ENCODE measurements around the gene SSX2IP.
"Not testable (repeated sequence)": the region's sequence is repeated elsewhere in the genome, so short reads cannot be mapped to it uniquely, and the experiment has no call there.

The SSX2IP gene

DNA sequence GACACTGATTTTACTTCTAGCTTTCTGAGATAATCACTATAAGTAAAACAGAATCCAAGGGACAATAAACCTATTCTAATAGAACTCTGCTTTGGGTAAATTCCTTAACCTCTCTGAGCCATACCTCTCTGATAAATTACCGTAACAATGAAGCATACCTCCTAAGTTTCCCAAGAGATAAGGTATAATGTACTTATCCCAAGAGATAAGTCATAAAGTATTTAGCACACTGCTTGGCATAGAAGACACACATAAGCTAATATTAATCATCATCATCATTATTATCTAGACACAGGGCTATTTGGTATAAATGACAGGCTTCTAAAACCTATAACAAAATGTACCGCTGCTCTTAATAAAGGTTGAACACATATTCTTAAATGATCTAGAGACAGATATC lies 16.2 kb downstream of the SSX2IP start:
- DNase-seq: no peak

DNA sequence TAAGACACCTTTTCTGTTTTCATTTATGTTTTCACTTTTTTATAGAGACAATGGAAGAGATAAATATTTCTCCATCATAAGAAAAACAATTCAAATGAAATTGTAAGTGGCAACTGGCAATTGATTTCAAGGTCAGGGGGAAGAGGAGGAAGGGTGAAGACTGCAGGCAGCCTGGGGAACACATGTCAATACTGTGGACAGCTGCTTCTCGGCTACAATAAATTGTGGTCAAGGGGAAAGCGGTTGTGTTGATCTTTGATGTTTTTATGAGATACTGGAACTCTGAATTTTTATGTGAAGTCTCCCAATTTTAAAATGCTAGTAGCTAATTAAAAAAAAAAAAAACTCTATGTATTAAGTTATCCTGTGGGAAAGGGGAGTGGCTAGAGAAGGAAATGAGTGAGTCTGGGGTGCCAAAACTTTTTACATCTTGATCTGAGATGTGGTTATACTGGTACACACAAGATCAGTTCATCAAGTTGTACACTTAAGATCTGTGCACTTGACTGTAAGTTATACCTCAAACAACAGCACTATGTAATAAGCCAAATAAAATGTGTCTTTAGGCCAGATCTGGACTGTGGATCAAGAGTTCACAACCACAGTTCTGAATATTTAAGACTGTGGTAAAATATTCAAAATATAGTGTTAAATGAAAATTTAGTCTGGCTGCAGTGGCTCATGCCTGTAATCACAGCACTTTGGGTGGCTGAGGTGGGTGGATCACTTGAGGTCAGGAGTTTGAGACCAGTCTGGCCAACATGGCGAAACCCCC lies 18.0 kb downstream of the SSX2IP start:
- no peak for DNase-seq

DNA sequence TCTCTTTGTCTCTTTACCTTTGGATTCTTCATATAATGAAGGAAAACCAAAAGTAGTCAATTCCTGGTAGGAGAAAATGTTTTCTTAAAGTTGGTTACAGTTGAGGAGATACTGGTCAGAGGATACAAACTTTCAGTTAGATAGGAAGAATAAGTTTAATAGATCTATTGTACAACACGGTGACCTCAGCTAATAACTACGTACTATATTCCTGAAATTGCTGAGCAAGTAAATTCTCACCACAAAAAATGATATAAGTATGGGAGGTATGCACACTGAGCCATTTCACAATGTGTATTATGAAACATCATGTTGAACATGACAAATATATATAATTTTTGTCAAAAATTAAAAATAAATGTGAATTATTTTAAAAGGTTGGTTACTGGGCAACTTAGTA lies 20.4 kb downstream of the SSX2IP start:
- no peak for DNase-seq

DNA sequence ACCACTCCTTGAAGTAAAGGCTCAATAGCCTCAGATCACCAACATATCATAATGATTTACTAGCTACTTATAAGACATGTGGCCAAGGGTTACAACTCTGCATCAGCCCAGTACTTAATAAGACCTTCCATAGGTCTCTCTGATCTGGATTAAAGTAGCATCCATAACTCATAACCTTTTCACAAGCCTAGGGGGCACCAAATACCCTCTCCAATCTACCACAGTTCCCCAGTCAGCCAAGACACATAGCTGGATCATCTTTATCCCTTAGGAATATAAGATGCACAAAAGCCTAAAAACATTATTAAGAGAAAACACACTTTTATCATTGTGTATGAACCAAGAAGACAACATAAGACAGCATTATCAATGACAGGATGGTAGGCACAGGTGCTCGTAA lies 22.1 kb downstream of the SSX2IP start:
- DNase-seq: no peak

DNA sequence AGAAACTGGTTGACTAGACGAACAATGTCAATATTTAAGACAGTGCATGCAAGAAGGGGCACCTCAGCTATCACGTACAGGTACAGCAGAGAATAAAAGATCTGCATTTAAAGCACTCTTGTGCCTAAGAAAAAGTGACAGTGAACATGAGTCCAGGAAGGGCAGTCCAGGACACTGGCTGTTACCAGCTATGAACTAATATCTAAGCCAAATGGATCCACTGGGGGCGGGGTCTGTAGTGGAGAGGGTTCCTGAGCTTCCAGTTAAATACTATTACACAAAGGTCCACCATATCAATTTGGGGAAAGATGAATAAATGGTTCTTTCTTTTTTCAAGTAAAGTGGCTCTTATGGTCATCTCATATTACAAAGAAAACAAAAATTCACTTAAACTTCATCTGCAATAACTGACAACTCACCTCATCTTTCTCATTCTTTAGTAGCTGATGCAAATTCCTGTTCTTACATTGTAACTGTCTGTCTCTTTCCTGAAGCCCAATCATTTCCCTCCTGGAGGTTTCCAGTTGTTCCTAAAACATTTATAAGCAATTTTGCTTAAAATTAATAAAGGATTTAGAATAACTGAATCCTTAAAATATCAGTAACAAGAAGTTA lies 24.5 kb downstream of the SSX2IP start:
- no peak for DNase-seq

DNA sequence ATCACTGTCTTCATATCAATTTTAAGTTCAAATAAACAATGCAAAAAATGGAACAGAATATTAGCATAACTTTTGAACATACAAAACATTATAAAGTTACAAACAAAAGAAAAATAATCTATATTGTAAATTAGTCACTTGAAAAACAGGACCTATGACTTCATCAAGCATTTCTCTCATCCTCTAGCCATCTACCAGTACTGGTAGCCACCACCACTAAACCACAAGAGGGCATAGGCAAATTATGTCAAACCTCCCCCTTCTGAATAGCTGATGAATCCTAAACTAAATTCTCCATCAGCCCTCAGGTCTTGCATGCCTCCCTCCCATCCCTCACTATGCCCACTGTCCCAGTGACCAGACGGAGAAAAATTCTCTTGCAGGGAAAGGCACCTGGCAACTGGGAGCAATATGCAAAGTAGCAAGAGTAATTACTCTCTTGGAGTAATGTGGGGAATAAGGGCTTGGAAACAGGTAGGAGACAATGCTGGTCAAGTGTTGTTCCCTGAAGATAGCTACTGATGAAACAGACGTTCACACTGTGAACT lies 37.1 kb downstream of the SSX2IP start:
- DNase-seq: no peak

DNA sequence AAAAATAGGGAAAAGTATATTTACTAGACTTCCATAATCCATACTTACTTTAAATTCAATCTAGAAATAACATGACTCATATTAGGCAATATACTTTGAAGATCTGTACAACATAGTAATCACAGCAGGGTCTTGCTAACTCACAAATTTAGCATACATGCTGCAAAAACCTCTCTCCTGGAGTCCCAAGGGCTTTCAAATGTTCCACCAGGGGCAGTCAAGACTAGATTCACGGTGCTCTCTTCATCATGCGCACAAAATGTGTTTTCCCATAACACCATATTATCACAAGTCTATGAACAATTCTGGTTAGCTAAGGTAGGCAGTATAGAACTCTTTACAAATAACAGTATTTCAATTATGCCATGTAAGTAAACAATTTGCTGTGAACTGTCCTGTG lies 45.8 kb downstream of the SSX2IP start:
- DNase-seq: no peak

DNA sequence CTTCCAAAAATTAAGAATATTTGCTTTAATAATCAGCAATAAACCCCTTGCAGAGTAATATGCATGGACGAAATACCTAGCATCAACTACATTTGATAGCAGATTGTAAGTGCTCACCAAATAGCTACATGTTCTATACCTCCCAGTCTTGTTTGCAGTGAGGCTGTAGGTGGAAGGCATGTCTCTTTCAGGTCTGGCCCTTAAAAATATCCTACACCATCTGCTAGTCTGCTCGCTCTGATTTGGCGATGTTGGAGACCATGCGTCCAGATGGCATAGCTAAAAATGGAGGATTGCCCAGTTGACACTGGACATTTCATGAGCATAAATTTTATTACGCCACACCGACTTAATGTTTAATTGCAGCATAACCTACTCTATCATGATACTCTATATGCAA lies 47.1 kb downstream of the SSX2IP start:
- DNase-seq: no peak

DNA sequence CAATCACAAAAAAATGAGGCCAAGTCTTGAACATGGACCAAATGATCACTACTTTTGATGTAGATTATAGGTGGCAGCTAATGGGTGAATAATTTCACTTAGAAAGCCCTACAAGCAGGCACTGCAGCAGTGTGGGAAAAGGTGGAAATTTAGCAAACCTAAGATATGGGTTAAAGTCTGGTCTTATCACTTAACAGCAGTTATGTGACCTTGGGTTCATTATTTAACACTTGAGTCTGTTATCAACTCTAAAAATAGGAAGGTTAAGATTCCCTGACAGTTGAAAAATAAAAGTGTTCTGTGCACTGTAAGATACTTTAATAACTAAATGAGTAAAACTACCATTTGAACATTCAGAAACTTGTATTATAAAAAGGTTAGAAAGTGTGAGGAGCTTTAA lies 47.5 kb downstream of the SSX2IP start:
- DNase-seq: no peak

DNA sequence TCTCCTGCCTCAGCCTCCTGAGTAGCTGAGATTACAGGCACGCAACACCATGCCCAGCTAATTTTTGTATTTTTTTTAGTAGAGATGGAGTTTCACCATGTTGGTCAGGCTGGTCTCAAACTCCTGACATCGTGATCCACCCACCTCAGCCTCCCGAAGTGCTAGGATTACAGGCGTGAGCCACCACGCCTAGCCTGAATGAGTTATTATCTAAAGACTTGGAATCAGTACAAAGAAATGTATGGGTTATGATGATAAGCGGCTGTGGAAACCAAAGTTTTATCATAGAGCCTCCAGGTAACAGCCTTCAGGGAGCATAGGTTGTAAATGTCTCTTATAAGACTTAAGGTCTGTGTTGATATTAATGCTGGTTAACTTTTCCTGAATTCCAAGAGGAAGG lies 50.5 kb downstream of the SSX2IP start:
- DNase-seq: not testable (repeated sequence)

DNA sequence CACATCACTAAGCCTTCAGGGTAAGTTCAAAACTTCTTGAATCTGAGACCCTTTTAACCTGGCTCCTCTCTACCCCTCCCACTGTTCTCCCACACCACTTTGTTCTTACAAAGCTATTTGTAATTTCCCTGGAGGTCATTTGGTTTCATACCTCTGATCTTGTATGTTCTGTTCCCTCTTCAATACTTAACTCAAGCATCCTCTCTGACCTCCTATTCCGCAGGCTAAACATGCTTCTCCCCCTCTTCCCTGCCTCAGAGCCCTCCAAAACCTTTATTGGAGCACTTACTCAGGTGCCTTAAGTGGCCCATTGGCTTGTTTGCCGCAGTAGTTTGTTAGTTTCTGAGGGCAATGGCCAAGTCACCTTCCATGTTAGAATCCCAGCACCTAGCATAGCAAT lies 54.8 kb downstream of the SSX2IP start:
- no peak for DNase-seq

DNA sequence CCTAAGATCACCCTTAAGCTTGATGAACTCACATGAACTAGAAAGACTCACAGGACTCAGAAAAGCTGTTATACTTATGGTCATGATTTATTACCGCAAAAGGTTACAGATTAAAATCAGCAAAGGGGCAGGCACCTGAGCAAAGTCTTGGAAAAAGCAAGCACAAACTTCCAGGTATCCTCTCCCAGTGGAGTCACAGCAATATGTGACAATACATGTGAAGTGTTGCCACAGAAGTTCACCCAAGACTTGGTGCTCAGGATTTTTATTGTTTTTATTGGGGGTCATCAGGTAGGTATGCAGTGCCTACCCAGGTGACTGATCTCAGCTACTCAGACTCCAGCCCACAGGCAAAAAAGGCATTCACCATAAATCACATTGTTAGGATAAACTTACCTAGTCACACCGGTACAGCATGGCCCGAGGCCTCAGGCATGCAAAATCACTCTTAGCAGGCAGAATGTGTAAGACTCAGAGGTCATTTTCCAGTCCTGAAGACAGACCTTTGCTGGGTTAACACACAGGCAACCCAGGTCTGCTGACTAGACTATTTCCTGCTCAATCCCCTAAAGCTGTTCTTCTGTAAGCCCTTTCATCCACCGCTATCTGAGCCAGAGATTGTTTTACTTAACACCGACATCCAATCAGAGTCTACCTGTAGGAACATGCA lies 55.6 kb downstream of the SSX2IP start:
- no peak for DNase-seq

DNA sequence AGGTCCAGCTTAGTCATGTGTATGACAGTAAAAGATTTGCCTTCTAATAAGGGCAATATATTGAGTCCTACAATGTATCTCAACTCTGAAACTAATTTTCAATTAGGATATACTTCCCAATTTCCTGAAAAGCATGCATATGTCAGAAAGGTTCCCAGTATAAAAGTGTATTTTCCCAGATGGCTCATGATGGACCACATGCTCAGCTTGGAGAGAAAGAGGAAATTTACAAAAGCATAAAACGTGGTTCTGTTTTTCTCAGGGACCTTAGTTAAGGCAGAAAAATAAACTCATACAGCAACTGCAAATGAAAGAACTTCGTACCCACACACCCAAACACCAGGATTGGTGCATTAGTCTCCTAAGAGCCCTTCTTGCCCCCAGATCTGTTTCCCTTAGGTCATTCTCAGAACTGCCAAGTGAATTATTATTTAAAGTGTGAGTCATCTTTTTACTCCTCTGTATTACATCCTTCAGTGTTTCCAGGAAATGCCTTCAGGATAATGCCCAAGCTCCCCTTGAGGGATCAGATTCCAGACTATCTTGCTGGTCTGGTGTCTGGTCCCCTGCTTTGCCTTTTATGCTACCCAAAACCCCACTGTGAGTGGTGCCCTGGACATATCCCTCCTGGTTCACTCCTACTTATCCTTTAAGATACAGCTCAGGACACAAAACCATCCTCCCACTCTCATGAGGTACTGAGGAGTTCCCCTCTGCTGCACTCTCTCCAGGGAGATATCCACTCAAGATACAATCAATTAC lies 57.4 kb downstream of the SSX2IP start:
- no peak for DNase-seq

DNA sequence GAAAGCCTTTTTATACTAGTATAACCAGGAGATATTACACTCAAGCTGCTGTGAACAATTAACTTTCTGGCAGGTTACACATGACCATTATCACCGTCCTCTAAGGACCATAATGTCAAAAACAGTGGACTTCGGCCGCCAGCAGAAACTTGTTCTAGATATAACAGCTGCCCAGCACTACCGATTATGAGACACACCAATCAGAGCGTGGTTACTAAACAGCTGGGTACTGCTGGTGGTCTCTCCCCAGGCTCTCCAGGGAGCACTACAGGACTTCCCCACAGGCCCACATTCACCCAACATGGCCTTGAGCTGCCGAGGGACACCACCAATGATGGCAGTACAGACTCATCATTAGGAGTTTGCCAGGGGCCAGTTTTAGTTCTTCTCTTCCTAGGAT lies 58.1 kb downstream of the SSX2IP start:
- no peak for DNase-seq

DNA sequence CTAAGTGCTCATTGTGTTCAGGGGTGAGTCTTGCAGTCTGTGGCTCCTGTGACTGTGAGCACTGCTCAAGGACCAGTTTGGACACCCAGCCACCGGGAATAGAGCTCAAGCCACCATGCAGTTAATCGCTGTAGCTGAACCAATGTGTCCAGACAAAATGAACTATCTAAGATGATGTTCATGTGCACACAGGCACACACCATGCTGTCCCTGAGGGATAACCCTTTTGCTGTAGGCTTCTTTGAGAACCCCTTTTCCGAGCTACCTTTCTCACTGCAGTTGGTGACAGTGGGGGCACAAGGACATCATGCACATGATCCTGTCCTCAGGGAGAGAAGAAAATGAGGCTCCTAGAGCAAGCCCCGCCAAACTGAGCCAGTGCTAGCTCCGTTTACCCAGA lies 65.4 kb downstream of the SSX2IP start:
- no peak for DNase-seq

DNA sequence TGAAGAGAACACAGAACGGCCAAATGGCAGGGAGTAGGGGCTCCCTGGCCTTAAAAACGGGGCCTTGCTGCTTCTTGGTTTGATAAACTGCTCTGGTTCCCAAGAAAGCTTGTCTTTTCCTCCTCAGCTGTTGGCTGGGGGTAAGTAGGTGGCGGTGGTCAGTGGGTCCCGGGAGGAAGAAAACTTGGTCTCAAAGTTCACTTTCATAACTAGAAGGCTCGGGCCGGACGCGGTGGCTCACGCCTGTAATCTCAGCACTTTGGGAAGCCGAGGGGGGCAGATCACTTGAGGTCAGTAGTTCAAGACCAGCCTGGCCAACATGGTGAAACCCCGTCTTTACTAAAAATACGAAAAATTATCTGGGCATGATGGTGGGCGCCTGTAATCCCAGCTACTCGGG lies 68.7 kb downstream of the SSX2IP start:
- DNase-seq: no peak

DNA sequence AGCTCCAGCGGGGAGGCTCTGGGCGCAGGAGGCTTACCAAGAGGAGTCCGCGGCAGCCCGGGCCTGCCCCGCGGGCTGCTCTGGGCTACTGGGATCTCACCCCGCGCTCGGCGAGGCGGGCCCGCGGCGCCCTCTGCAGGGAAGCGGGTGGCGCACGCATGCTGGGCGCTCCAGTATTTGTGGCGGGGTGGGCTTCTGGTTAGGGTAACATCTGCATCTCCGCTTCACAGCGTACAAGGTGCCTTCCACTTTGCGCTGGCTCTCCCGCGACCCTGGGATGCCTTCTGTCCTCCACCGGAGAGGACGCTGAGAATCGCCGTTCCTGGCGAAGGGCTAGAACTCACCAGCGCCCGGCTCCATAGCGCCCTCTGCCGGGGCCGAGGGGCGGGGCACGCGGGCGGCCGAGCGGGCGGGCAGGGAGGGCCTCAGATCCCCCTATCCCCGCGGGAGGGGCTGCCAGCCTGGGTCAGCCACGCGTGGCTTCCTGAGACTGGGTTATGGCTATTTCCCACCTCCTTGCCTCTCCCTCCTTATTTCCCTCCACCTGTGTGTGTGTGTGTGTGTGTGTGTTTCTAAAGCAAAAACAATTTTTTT lies 69.4 kb downstream of the SSX2IP start:
- peak; percentile 94 for DNase-seq

DNA sequence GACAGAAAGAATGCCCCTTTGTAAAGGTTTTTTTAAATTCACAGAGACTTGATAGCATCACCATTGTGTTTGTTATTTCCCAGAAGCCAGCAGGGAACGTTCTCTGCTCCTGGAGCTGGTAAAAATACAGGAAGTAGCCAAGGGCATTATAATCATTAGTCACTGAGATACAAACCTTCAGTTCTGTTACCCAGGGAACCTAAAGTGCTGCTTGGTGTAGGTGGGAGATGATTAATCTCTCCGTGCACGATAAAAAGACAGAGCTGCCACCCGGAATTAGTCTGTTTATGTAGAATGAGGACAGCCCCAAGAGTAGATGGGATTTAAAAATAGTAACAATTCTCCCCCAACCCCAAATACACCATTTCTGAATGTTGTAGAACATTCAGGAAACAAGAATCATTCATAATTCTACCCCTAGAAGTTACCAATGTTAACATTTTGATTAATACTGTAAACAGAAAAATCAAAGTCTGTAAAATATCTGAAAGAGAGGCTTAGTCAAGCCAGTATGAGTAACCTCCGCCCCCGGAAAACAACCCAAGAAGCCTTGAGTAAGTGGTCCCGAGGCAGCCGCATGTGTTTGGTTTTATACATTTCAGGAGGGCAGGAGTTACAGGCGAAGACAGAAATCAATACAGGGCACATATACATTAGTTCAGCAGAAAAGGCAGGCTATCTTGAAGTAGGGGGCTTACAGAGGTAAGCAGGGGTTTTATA lies 70.7 kb downstream of the SSX2IP start:
- no peak for DNase-seq

DNA sequence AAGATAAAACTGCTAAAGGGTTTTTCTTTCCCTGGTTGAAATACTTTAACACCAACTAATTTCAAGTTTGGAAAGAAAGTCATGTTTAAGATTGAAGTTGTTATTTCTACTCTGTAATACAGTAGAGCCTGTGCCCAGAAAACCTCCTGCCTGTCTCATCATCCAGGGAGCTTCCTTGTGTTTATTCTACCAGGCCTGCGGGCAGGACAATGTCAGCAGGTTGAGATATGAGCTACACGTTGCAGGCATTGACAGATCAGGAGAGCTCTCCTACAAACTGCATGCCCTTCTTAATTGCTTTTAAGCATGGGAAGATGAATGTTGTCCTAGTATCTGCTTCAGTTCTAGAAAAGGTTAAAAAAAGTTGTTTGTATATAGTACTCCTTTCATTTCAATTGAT lies 72.9 kb downstream of the SSX2IP start:
- DNase-seq: no peak

DNA sequence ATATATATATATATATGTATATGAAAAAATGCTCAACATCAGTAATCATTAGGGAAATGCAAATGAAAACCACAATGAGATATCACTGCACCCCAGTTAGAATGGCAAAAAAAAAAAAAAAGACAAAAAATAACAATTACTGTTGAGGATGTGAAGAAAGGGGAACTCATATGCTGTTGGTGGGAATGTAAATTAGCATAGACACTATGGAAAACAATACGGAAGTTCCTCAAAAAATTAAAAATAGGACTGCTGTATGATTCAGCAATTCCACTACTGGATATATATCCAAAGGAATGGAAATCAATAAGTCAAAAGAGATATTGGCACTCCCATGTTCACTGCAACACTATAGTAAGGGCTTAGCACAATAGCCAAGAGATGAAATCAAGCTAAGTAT lies 74.5 kb downstream of the SSX2IP start:
- DNase-seq: no peak

DNA sequence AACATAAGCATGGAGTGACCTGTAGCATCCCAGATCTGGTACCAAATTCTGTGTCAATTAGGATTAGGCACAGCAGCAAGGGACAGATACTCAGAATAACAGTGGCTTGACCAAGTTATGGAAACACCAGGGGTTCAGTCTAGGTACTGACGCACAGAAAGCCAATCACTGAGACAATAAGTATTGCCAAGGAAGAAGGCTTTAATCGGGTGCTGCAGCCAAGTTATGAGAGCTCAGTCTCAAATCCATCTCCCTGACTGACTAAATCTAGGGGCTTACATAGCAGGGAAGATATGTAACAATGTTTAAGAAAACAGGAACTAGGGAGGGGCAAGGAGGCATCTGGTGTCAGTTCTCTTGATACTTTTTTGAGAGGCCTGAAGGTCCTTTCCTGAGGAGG lies 76.4 kb downstream of the SSX2IP start:
- DNase-seq: no peak

DNA sequence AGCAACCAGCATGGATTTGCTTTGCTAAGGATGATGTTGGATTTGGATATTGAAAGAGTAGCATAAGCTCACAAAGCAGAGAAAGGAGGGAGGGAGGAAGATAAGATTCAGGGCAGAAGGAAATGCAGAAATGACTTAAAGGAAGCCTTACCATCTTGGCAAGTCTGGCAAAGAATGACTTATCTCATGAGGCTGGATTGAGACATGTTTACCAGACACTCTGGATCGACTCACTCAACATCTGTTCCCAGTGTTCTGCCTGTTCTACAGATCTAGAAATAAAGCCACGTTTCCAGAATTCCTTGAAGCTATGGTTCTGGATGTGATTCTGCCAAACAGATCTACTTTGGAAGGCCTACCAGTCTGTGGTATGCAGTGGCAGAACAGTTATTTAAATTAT lies 77.2 kb downstream of the SSX2IP start:
- no peak for DNase-seq

All from NCI-H510A (cell line).